ENCODE results near the gene APP.

DNA sequence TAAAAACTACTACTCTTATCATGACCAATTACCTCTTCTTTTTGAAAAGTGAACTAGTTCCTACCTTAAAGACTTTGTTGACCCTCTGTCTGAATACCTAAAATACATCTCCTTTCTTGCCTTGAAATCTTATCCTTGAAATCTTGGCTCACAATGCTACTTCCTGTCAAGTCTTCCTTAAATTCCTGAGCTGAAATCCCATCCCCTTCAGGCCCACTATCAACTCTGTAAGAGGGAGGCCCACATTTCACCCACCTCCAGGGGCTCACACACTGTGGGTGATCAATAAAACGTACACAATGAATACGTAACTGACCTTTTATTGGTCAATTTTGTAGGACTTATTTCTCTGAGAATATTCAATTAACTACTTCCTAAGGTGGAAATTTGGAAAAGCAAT, 88.0 kb downstream of the APP start:
- no peak for TF ChIP-seq NRF1 (conservative IDR thresholded peaks at IDR 0.05; ENCODE audit: low read depth, low read length)
- TF ChIP-seq, protein P1, sequence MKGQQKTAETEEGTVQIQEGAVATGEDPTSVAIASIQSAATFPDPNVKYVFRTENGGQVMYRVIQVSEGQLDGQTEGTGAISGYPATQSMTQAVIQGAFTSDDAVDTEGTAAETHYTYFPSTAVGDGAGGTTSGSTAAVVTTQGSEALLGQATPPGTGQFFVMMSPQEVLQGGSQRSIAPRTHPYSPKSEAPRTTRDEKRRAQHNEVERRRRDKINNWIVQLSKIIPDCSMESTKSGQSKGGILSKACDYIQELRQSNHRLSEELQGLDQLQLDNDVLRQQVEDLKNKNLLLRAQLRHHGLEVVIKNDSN (IDR thresholded peaks at IDR 0.05; ENCODE audit: borderline replicate concordance, extremely low read length, insufficient read depth, low read depth, low read length): no peak

All from GM12878 (cell line).